NB4 (cell line): ENCODE results near the gene MEF2D.

Experiments used
- CTCF ChIP-seq: IDR thresholded peaks from one replicate; pipeline ENCODE4 v1.5.1; 2012; ENCODE audit warnings: low read depth, low read length
- MYC ChIP-seq: IDR thresholded peaks from 2 replicates; pipeline ENCODE4 v1.6.1; 2011; ENCODE audit warnings: low read depth, low read length

DNA sequence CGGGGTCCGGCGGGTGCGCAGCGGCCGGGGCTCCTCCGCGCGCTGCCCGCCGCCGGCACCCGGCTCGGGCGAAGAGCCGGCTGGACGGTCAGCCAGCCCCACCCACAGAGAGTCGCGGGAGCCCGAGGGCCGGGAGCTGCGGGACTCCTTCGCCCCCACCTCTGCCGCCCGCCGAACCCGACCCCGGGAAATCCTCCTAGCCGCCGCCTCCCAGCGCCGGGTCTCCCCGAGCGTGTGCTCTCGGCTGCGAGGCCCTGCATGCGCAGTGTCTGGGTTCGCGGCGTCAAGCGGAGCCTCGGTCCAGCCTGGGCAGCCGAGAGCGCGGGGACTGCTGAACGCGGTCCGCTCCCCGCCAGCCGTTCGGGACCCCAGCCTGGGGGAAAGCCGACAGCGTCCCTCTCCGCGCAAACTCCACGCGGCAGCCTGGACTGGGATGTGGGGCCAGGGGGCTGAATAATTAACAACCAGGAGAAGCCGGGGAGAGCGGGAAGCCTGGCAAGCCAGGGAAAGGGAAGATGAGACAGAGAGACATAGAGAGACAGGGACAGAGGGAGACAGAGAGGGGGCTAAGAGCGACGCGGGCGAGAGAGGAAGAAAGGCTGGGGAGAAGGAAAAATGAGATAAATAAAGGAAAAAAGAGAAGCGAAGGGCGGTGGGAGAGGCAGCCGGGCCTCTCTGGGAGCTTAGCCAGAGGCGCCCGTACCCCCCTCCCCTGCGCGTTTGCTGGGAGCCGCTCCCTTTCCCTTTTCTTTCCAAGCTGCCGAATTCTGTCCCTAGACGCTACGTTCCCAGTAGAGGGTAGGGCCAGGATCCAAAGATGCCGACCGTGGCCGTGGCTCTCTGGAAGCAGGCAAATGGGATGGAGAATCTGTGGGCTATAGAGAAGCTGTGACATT lies 64.2 kb downstream of the MEF2D start:
- TF ChIP-seq CTCF, result no peak
- no peak for TF ChIP-seq MYC
